HK-2 (cell line): ENCODE measurements around the gene MRPL57.
"Not testable (repeated sequence)": the region's sequence is repeated elsewhere in the genome, so short reads cannot be mapped to it uniquely, and the experiment has no call there.

Source experiments
- DNase-seq: peaks from one replicate; pipeline ENCODE4 v3.0.0-alpha.2; 2018; ENCODE audit not compliant: unreplicated experiment

Gene MRPL57

DNA sequence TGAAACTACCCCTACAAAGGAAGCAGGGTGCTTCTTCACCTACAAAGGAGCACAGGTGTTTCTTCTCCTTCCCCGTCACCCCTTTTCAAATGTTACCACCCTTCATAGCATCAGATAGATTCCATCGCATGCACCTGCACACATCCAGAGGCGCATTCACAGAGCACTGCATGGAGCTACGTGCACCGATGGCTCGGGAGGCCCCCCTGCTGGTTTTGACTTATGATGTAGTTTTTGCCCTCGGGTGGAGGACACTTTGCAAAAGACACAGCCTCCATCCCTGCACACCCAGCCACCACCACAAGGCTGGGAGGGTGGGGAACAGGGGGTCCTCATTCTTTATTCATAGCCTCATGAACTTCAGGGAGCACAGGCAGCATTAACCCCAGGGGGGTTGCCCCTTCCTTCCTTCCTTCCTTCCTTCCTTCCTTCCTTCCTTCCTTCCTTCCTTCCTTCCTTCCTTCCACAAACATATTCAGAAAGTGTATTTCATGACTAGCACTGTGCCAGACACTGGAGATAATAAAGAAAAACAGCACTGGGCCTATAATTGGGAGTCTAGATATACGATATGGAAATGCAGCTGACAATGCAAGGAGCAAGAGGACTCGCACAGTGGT is 21.3 kb downstream of the MRPL57 start:
- DNase-seq = not testable (repeated sequence)

DNA sequence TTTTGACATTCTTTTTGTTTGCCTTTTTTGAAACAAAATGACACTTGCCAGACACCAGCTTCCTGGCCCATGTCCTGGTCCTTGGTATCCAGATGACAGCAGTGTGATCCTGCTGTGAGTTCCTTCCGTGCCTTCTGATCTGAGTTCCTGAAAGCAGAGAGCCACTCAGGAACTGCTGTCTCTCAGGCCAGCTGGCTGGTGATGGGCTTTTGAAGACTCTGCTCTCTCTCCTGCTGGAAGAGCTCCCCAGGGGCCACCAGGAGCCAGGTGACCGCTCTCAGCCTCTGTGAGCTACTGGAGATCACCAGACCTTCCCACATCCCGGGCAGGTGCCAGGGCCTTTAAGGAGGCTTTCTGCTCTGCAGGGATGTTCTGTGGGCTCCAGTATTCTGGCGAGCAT is 21.9 kb downstream of the MRPL57 start:
- not testable (repeated sequence) for DNase-seq

DNA sequence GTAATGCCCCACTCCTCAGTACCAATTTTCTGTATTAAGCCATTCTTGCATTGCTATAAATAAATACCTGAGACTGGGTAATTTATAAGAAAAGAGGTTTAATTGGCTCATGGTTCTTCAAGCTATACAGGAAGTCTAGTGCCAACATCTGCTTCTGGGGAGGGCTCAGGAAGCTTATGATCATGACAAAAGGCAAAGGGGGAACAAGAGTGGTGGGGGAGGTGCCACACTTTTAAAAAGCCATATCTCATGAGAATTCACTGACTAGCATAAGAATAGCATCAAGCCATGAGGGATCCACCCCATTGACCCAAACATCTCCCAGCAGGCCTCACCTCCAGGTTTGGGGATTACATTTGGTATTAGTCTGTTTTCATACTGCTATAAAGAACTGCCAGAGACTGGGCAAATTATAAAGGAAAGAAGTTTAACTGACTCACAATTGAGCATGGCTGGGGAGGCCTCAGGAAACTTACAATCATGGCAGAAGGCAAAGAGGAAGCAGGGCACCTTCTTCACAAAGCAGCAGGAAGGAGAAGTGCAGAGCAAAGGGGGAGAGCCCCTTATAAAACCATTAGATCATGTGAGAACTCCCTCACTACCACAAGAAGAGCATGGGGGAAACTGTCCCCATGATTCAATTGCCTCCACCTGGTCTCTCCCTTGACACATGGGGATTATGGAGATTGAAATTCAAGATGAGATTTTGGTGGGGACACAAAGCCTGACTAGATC is 25.2 kb downstream of the MRPL57 start:
- DNase-seq = not testable (repeated sequence)

- no peak for DNase-seq
Measured at GRCh38 chr13:21202767-21203531, 26.5 kb downstream of the MRPL57 start.

- DNase-seq = no peak
Measured at GRCh38 chr13:21208652-21209154, 32.2 kb downstream of the MRPL57 start.

DNA sequence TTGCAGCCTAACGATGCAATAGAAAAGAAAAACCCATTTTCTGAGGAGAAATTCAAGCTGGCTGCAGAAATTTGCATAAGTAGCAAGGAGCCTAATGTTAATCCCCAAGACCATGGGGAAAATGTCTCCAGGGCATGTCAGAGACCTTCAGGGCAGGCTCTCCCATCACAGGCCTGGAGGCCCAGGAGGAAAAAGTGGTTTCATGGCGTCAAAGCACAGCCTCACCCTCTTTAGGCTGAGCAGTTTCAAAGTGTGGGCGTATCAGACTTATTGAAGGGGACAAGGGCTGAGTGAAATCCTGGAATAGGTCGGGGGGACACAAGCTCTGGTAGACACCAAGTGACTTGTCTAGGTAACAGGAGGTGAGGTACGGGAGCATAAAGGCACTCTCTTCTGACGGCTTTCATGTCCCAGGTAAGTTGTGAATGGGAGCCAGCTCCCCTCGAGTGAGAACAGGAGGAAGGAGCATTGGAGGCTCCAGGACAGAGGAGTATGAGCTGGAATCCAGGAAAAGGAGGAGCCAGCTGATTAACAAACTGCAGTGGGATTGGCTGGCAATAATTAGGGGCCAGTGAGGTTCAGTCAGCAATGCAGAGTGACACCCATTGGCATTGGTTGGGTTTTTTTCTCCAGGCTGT is 35.8 kb downstream of the MRPL57 start:
- DNase-seq = no peak

DNA sequence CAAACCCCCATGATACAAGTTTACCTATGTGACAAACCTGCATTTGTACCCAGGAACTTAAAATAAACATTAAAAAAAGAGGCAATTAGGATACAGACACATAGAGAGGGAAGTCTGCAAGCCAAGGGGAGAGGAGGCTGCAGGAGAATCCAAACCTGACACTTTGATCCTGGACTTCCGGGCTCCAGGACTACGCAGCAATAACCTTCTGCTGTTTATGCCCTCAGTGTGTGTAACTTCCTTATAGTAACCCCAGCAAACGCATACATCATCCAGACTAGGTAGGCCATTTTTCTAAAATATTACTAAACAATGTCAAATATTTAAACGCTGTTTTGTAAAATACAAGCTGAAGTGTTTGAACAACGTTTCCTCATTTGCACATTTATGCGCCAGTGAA is 39.0 kb downstream of the MRPL57 start:
- DNase-seq = not testable (repeated sequence)

DNA sequence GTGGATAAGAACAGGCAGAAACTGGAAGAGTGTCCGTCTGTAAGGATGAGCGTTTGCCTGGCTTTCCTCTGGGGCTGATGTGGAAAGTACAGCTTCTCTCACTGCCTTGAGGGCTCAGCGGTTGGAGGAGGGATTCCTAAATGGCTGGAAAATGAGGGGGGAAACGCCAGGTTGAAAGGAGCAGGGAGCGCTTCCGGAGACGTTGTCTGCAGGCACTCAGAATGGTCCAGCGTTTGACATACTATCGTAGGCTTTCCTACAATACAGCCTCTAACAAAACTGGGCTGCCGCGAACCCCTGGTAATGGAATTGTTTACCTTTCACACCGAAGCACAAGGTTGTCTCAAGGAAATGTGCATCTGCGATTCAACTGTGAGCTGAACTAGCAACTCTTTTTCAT is 39.9 kb downstream of the MRPL57 start:
- DNase-seq = no peak

DNA sequence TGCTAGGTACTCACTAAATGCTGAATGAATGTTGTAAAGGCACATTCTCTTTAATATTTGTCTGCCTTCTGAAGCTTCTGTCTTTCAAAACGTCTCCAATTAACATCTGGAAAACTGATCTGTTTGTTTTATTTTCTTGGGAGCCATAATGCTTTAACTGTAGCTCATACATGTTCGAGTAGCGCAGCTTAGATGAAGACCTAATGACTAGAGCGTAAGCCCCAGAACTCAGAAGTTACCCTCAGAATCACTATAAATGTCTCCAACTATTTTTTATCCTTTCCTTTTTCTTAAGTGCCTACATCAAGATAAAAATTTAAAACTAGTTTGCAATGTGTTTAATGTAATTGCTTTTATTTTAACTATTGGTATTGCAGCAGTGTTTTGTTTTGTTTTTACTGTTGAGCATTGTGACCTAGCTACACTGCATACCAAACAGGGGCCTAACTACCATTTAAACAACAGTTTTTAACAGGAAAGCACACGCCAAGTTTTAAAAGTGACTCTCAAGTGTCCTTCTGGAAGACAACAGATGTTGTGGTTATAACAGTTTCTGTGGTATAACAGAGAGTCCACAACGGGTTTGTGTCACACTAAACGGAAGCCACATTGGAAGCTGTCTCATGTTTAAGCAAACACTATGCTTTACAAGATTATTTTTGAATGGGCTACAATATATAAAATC is 42.0 kb downstream of the MRPL57 start:
- DNase-seq = no peak

- DNase-seq = no peak
Measured at GRCh38 chr13:21219036-21219381, 42.6 kb downstream of the MRPL57 start.

- not testable (repeated sequence) for DNase-seq
Measured at GRCh38 chr13:21219716-21220115, 43.3 kb downstream of the MRPL57 start.

DNA sequence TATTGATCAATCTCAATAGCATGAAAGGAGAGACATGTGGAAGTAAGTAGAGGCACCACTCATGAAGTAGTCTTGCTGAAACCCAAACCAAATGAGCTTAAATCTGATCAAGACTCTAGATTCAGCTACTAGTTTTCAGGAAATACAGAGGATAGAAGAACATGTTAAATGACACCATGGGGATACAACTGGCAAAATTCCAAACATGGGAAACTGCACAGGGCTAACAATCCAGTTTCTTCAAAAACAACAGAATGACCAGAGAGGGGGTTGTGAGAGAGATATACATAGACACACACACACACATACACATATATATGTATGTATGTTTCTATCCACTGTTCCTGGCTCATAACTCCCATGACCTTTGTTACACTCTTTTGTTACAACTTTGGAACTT is 44.8 kb downstream of the MRPL57 start:
- DNase-seq = no peak

DNA sequence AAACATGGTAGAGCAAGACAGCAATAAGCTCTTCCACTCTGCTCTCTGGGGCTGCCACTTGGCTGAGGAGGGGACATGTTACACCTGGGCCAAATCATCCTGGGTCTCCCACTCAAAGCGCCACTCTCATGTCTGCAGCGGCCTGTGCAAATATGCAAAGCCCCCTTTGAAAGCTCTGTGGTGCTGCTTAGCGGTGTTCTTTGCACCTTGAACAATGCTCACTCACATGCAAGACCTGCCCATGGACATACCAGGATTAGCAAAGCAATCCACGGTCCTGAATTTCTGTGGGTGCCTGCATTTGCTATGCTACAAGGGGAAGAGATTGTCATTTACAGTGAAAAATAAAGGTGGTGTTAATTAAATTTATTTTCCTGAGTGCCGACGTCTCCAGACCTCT is 48.6 kb downstream of the MRPL57 start:
- no peak for DNase-seq

DNA sequence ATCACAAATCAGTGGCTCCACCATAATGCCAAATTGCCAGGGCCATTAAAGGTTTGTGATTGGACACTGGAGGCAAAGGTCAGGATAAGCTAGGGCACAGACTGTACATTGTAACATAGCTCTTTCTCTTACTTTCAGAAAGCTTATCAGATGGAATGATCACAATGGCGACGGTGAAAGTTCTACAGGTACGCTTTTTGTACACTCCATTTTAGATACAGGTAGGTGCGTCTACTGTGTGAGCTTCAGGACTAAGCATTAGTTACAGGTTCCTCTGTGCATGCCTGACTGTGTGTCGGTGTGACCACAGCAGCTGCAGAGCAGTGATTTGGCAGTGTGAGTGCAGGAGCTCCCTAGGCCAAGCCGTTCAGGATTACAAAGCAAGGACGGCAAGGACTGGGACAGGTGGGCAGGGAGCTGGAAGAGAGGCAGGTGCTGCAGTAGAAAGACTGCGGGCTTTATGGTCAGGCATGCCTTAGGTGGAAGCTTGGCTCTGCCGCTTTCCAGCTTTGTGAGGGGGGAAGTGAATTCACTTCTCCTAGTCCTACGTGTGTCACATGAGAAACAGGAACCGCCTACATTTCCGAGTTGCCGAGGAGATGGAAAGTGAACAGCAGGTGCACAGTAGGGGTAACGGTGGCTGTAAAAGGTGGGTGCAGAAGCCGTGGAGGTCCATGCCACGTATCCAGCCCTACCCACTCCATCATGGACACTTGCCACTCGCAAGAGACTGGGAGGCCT is 49.6 kb downstream of the MRPL57 start:
- DNase-seq = no peak

GRCh38 chr13:21227917-21228316 is 51.5 kb downstream of the MRPL57 start:
- no peak for DNase-seq
